Subcutaneous adipose tissue (tissue), 4 donors: ENCODE data around the gene CYTL1. TPM values are rescaled to one million over a fixed set of nuclear protein-coding genes. Genes with fewer than 3 reads are reported as not detected.

Experiments used
- total RNA-seq, 4 donors: library from RNA; depleted of rRNA; stranded (reverse); fragments of >200 nt; gene quantifications; one replicate each; pipeline ENCODE4 v1.1.0, GENCODE V29; 2016
- TF ChIP-seq, protein P1 (sequence below): fragments of 450-650 bp; IDR thresholded peaks from one replicate; pipeline ENCODE4 v1.5.1; 2016; ENCODE audit warnings: low read depth, mild to moderate bottlenecking, control low read depth, antibody characterized with exemption, moderate library complexity

Gene CYTL1
- total RNA-seq, 4 donors from 2014 or later: 0.98 to 2.4 (median 1.2) TPM; not detected in 1

DNA sequence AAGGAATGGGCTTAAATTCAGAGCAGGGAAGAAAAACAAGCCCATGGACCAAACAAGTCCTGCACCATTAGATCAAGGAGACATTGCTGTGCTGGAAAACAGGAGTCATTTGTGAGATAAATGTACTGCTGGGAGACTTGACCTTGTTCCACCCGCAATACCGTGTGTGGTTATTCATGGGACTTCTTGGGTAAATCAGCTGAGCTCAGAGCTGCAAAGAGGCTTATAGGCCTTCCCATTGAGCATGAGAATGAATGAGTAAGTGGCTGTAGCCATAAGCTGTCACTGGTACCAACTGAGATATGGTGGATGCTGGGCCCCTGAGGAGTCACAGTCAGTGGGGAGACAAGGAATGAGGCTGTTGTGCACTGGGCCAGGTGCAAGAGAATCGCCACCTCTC, 2.3 kb upstream of the CYTL1 start:
- TF ChIP-seq, protein P1, sequence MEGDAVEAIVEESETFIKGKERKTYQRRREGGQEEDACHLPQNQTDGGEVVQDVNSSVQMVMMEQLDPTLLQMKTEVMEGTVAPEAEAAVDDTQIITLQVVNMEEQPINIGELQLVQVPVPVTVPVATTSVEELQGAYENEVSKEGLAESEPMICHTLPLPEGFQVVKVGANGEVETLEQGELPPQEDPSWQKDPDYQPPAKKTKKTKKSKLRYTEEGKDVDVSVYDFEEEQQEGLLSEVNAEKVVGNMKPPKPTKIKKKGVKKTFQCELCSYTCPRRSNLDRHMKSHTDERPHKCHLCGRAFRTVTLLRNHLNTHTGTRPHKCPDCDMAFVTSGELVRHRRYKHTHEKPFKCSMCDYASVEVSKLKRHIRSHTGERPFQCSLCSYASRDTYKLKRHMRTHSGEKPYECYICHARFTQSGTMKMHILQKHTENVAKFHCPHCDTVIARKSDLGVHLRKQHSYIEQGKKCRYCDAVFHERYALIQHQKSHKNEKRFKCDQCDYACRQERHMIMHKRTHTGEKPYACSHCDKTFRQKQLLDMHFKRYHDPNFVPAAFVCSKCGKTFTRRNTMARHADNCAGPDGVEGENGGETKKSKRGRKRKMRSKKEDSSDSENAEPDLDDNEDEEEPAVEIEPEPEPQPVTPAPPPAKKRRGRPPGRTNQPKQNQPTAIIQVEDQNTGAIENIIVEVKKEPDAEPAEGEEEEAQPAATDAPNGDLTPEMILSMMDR: no peak

- TF ChIP-seq, protein P1: no peak
Measured at GRCh38 chr4:5020341-5020740, 1.1 kb upstream of the CYTL1 start.

GRCh38 chr4:5019796-5020195, 538 bp upstream of the CYTL1 start:
- TF ChIP-seq, protein P1: no peak

DNA sequence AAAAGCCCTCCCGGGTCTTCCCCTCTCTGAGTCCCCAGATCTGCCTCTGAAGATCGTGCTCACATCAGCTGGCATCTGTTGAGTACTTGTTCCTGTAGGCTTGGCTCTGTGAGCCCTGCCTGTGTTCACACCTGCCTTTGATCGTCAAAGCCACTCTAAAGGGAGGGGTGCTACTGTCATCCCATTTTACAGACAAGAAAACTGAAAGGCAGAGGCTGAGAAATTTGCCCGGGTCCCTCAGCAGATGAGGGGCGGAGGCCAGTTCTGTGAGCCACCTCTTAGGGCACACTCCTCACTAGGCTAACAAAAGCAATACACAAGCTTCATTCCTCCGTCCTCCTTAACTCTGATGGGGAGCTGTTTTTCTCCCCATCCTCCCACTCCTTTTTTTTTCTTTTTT, 655 bp downstream of the CYTL1 start:
- TF ChIP-seq, protein P1: no peak

GRCh38 chr4:5018096-5018495, 1.2 kb downstream of the CYTL1 start:
- TF ChIP-seq, protein P1: no peak

DNA sequence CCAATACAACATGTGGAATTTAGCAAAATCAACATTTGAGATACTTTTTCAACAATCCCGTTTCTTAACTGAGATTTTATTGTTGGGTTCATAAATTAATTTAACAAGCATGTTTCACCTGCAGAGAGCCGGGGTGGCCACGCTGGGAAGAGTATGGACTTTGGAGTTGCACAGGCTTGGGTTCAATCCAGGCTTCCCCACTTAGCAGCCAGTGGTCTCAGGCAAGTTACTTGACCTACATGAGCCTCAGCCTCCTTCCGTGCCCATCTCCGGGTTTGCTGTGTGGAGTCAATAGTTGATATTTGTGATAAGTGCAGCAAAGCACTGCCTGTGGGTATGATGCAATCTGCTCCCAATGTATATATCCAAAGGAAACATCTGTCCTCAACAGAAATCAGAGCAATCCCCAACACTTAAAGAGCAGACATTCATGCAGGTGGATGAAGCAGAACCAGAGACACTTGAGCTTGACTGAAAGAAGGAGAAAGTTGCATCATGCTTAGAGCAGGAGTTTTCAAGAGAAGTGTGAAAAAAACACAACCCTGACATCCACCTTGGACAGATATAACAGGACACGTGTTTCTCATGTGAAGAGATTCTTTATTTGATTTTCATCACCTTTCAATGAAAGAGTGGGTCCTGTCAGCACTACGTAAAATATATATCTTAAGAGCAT, 5.1 kb downstream of the CYTL1 start:
- TF ChIP-seq, protein P1: no peak

DNA sequence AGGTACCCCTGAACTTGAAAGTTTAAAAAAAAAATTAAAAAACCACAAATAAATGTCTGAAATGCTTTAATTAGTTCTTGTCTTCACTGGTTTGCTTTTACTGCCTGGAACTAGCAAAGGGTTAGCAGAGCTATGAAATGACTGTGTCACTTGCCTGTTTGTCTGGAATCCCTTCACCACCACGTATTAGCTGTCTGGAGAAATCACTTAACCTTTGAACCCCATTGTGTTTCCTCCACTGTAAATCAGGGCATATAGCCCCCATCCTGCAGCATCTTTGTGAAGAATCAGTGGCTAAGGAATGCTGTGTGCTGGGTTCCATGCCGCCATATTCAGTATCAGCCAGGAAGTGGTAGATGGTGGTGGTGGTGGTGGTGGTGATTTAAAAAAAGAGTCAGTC, 6.3 kb downstream of the CYTL1 start:
- TF ChIP-seq, protein P1: no peak
